Left kidney (tissue), 2 donors: ENCODE measurements around the gene NELFE. TPM values are rescaled to one million over a fixed set of nuclear protein-coding genes. Genes with fewer than 3 reads are reported as not detected.
"Not testable (repeated sequence)": the region's sequence is repeated elsewhere in the genome, so short reads cannot be mapped to it uniquely, and the experiment has no call there.

Experiments
- DNase-seq: peaks from one replicate; pipeline ENCODE4 v3.0.0-alpha.2; 2013
- polyA plus RNA-seq: library from polyadenylated mRNA; unstranded; fragments of 120-200 nt; gene quantifications from one replicate; pipeline ENCODE4 v1.2.1, GENCODE V29; 2013; ENCODE audit not compliant: insufficient read length

The NELFE gene
- polyA plus RNA-seq, 1 donor, result 89.9 TPM

DNA sequence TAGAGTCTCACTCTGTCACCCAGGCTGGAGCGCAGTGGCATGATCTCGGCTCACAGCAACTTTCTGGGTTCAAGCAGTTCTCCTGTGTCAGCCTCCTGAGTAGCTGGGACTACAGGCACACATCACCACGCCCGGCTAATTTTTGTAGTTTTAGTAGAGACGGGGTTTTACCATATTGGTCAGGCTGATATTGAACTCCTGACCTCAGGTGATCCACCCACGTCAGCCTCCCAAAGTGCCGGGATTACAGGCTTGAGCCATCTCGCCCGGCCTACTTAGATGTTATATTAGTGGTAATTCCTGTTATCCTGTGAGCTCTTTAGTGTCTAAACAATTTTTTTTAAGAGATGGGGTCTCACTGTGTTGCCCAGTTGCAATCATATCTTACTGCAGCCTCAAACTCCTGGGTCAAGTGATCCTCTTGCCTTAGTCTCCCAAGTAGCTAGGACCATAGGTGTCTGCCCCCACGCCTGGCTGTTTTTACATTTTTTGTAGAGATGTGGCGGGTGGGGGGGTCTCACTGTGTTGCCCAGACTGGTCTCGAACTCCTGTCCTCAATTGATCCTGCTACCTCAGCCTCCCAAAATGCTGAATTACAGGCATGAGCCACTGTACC, 19.2 kb upstream of the NELFE start:
- DNase-seq, result no peak

DNA sequence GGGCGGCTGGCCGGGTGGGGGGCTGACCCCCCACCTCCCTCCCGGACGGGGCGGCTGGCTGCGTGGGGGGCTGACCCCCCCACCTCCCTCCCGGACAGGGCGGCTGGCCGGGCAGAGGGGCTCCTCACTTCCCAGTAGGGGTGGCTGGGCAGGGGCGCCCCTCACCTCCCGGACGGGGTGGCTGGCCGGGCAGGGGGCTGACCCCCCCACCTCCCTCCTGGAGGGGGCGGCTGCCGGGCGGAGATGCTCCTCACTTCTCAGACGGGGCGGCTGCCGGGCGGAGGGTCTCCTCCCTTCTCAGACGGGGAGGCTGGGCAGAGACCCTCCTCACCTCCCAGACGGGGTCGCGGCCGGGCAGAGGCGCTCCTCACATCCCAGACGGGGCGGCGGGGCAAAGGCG, 17.3 kb upstream of the NELFE start:
- DNase-seq, result not testable (repeated sequence)

DNA sequence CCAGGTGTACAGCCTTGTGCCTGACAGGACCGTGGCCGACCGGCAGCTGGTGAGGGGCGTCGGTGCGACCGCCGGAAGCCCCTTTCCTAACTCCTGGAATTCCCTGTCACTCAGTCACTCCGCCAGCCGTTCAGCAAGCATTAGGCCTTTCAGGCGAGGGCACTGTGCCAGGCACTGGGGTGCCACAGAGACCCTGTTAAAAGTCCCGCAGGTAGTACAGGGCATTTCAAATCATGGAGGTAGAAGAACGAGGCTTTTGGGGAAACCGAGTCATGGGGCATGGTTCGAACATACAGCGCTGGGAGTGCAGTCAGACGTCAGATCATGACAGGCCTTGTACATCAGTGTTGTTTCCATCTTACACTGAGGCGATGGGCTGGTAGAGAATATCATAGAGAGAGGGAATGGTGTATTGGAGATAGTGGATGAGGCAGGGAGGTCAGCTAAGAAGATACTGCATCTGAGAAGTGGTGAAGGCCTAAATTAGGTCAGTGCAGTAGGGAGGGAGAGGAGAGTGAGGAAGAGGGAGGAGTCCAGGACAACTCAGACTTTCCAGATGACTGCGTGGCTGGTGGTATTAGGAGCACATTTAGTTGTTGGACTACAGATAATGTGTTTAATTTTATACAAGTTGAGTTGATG, 14.1 kb upstream of the NELFE start:
- no peak for DNase-seq

DNA sequence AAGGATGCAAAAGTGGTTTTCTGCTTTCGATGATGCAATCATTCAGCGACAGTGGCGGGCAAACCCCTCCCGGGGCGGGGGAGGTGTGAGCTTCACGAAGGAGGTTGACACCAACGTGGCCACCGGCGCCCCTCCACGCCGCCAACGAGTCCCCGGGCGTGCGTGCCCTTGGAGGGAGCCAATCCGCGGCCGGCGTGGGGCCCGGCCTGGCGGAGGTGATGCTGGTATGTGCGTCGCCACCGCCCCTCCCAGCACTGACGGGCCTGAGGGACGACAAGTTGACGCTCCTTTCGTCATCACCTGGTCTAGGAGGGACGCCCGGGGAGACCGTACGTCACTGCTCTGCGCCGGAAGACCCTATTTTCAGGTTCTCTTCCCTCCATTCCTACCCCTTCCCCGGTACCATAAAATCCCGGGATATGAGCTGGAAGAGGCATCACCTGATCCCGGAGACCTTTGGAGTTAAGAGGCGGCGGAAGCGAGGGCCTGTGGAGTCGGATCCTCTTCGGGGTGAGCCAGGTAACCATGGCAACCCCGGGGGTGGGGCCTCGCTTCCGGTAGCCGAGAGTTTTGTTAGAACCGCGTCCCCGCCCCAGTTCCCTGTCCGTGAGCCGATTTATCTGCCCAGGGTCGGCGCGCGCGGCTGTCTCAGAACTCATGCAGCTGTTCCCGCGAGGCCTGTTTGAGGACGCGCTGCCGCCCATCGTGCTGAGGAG, 13.4 kb upstream of the NELFE start, which contains the start of gene DXO:
Gene DXO (minus strand): TSS at position 146 of the 716 bp plus-strand sequence. CDS start 463 bp downstream, outside the sequence.
- DNase-seq, result peak; percentile 97

- no peak for DNase-seq
These were observed 12.7 kb upstream of the NELFE start for GRCh38 chr6:31971279-31971992.

DNA sequence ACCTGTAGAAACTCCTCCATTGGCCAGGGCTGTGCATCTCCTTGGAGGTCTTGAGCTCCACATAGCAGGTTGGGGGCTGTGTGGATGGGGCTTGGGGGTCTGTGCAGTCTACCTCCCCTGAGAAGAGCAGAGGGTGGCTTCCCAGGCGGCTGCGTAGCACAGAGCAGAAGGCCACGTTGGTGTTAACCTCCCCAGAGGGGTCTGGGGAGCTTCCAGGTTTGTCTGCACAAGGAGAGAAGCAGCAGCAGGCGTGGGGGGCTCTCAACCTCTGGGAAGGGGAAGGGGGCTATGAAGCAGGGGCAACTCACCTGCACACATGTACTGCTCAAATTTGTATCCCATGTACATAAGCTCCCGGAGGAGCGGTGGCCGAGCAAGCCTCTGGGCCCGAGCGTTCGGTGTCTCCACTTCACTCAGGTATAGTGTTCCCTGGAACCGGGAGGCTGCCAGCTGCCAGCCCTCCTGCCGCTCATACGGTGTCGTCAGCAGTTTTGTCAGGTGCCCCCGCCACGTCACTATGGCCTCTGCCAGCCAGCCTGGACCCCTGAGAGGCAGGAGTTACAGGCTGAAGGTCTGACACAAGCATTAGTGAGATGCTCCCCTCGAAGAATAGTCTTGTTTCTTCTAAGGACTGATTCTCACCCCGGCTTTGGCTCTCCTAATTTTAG, 12.0 kb upstream of the NELFE start:
- DNase-seq, result no peak

DNA sequence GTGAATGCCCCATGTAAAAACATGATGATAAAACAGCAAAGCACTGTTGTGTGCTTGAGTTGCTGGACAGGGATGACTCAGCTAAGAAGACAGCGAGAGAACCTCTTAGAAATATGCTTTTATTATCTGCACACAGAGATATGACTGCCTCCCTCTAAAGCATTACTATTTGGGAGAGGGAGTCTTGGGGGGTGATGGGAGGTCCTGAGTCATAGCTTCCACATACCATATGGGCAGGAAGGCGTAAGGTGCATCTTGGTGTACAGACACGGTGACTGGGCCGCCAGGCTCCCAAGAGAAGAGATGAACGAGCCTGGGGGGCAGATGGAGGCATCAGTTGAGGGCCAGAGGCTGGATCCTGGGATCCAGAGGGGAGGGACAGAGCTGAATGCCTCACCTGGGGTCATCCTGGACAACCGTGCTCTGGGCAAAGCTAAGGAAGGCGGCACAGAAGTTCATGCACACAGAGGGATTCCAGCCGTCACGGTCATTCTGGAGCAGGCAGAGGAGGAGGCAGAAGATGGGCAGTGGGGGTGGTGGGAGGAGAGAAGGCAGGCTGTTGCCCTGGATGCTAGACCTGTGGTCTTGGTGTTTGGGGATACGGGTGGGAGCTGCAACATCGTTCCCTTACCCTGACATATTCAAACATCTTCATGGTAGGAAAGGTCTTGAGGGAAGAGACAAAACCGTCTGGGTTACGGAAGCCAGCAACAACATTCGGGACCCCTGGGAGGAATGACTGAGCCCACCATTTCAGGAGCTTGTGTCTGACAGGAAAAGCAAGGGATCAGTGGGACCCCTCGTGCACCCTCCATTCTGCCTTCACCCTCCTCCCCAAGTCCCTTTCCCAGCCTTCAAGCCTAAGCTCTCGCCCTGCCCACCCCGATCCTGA, 11.2 kb upstream of the NELFE start:
- DNase-seq, result no peak

- DNase-seq, result no peak
These were observed 10.3 kb upstream of the NELFE start for GRCh38 chr6:31968791-31969711.

- DNase-seq, result no peak
These were observed 9.6 kb upstream of the NELFE start for GRCh38 chr6:31968326-31968725.

DNA sequence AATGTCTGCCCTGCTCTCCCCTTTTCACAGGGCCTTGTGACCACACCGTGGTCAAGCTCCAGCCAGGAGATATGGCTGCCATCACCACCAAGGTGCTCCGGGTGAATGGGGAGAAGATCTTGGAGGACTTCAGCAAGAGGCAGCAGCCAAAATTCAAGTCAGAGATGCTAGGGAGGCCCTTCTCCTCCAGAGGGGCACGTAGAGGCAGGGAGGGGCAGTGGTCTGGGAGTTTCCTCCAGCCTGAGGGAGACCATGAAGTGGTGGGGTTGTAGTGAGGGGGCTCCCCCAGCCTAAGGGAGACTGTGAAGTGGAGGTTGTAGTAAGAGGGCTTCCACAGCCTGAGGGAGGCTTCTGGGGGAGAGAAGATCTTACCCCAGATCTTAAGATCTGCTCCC, 9.2 kb upstream of the NELFE start:
- no peak for DNase-seq

DNA sequence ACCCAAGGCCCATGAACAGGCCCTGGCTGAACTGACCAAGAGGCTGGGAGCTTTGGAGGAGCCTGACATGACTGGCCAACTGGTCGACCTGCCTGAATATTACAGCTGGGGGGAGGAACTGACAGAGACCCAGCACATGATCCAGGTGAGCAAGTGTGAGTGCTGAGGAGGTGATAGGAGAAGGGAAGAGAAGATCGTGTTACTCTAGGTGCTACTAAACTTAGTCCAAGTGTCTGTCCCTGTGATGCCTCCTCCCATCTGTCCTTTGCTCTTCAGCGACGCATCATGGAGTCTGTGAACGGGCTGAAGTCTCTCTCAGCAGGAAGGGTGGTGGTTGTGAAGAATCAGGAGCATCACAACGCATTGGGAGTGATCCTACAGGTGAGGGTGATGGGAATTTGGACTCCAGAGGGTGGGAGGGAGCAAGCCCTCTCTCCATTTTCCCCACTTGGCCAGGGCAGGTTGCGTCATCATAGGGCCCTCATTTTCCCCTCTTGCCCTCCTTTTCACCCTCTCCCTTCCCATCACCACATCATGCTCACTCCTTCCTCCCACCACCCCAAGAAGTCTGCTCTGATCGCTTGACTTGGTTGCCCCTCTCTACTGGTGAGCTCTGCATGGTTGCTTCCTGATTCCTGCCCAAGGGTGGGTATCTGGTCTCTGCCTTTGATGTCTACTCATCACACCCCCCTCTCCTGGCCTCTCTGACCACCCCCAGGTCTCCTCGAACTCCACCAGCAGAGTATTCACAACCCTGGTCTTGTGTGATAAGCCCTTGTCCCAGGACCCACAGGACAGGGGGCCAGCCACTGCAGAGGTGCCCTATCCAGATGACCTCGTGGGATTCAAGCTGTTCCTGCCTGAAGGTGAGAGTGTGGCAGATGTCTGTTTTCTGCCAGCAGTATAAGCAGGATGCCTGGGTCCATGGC, 8.5 kb upstream of the NELFE start:
- DNase-seq, result no peak

GRCh38 chr6:31966506-31966905, 7.7 kb upstream of the NELFE start:
- no peak for DNase-seq

DNA sequence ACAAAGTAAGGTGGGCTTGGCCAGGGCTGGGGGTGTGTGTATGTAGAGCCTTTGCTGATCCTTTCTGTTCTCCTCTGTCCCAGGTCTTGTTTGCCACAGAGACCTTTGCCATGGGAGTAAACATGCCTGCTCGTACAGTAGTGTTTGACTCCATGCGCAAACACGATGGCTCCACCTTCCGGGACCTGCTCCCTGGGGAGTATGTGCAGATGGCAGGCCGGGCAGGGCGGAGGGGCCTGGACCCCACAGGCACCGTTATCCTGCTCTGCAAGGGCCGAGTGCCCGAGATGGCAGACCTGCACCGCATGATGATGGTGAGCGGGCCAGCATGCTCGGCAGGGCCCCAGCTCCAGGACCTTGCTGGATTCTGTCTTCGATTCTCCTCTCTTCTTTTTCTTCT, 6.9 kb upstream of the NELFE start:
- DNase-seq, result no peak

DNA sequence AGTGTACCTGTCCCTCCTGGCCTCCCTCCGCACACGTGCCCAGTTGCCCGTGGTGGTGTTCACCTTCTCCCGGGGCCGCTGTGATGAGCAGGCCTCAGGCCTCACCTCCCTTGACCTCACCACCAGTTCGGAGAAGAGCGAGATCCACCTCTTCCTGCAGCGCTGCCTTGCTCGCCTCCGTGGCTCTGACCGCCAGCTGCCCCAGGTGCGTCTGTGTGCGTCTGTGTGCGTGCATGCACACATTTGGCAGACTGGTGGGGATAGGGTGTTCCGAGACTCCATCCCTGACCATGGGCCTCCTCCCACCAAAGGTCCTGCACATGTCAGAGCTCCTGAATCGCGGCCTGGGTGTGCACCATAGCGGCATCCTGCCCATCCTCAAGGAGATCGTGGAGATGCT, 5.2 kb upstream of the NELFE start:
- no peak for DNase-seq

GRCh38 chr6:31961616-31962015, 2.8 kb upstream of the NELFE start:
- no peak for DNase-seq

DNA sequence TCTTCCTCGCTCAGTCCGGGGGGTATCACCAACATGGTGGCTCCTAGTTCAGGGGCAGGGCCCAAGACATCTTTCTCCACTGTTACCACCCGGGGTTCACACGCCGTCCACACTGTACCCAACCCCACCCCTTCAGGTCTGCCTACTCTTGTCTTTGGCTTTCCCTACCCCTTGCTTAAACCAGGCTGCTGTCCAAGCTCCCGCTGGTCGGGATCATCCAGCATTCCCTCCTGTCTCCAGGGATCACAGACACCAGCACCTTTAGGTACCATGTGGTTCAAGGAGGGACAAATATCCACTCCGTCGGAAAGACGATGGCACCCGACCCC, 395 bp downstream of the NELFE start:
- DNase-seq, result no peak

DNA sequence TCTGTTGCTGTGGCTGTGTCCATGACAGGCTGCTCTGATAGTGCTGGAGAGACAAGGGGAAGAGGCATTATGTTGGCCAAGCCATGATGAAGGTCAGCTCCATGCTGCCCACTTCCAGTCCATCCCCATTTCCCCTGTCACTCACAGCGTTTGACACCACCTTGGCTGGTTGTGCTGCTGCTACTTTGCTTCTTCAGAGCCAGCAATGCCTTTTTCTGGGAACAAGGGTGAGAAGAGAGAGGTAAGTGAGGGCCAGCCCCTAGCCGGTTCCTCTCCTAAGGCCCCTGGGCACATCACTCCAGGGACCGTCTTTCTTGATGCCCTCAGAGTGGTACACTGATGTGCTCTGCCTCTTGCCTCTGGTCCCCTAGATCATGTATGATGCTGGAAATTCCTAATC, 2.0 kb downstream of the NELFE start:
- no peak for DNase-seq

DNA sequence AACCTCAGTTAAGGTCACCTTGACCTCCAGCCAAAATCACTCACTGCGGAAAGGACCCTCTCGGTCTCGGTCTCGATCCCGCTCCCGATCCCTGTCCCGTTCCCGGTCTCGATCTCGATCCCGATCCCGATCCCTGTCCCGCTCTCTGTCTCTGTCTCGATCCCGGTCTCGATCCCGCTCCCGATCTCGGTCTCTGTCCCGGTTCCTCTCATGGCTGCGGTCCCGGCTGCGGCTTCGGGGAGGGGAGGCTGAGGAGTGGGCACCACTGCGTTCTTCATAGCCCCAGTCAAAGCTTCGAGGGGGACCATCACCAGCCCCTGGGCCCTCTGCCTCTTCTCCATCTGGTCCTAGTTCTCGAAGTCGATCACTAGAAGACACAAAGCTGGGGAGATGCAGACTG, 4.3 kb downstream of the NELFE start:
- DNase-seq, result no peak

- no peak for DNase-seq
These were observed 5.9 kb downstream of the NELFE start for GRCh38 chr6:31952890-31953289.
